Measurements from ENCODE around the gene ENPP1. TPM values are rescaled to one million over a fixed set of nuclear protein-coding genes. Genes with fewer than 3 reads are reported as not detected.

ENPP1 gene
- total RNA-seq, 1 experiment from 2014 or later = 4.1 TPM

DNA sequence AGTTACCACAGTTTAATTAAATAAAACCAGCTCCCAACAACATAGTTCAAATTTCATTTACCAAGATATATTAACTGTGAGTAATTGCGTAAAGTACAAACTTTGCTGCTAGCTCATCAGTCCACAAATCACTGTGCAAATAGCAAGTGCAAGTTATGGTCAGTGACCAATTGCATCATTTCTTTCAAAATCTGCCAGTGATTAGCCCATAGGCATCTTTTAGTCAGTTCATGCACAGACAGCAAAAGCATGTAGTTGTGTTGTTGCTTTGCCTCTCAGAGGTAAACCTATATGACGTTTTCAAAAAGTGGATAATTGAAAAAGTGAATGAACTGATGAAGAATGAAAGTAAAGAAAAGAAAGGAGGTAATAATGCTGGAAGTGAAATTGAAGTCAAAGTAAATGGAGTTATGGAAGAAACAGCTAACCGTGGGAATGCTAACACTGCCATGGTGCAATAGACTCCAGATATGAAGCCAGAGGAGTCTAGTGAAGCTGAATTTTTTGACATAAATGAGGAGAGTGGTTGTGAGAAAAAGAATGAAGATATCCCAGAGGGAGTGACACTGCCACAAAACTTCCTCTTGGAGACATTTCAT, 36.5 kb downstream of the ENPP1 start:
- H3F3A ChIP-seq (ENCODE audit: insufficient read depth, low read depth) = 0 out of 2 replicates have a peak, but pooled peaks cover 7% of the 10 kb centered on the region
- no peak for TF ChIP-seq EZH2 (IDR thresholded peaks at IDR 0.05; ENCODE audit: low read depth)
- TF ChIP-seq, protein P1, sequence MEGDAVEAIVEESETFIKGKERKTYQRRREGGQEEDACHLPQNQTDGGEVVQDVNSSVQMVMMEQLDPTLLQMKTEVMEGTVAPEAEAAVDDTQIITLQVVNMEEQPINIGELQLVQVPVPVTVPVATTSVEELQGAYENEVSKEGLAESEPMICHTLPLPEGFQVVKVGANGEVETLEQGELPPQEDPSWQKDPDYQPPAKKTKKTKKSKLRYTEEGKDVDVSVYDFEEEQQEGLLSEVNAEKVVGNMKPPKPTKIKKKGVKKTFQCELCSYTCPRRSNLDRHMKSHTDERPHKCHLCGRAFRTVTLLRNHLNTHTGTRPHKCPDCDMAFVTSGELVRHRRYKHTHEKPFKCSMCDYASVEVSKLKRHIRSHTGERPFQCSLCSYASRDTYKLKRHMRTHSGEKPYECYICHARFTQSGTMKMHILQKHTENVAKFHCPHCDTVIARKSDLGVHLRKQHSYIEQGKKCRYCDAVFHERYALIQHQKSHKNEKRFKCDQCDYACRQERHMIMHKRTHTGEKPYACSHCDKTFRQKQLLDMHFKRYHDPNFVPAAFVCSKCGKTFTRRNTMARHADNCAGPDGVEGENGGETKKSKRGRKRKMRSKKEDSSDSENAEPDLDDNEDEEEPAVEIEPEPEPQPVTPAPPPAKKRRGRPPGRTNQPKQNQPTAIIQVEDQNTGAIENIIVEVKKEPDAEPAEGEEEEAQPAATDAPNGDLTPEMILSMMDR (conservative IDR thresholded peaks at IDR 0.05) = no peak
- CTCF ChIA-PET = no interaction called here
- H3K9me3 ChIP-seq (ENCODE audit: insufficient read depth, low read depth) = no peaks in the 10 kb centered on the region
- peaks cover 12% of the 10 kb centered on the region for H3K4me1 ChIP-seq (replicated peaks; ENCODE audit: insufficient read depth)
- no peaks in the 10 kb centered on the region for H3K79me2 ChIP-seq (ENCODE audit: low read depth)
- peak overlapping the region; percentile 20; the same call in 1 of the 2 replicates for H3K27ac ChIP-seq
- no peak overlapping the region for H3K4me3 ChIP-seq
- DNase-seq = peak in 1 of 2 experiments; percentile 50
- BruUV-seq (replicated peaks) = no TSS peak
- no peaks in the 10 kb centered on the region for H3K36me3 ChIP-seq (ENCODE audit: low read depth)
- no peaks in the 10 kb centered on the region for H3K27me3 ChIP-seq (ENCODE audit: insufficient read depth, low read depth)
- no peaks in the 10 kb centered on the region for H4K20me1 ChIP-seq (ENCODE audit: insufficient read depth)
- intact Hi-C loops (cut with micrococcal nuclease; ENCODE audit: unreplicated experiment) = no loop called here
- POLR2A ChIA-PET (ENCODE audit: unreplicated experiment) = no interaction called here
- H3K4me2 ChIP-seq = peak overlapping the region; percentile 24; the same call in 1 of the 2 replicates
- no peaks in the 10 kb centered on the region for H3K9me2 ChIP-seq (ENCODE audit: insufficient read depth)
- H2AFZ ChIP-seq = peak overlapping the region; percentile 54

DNA sequence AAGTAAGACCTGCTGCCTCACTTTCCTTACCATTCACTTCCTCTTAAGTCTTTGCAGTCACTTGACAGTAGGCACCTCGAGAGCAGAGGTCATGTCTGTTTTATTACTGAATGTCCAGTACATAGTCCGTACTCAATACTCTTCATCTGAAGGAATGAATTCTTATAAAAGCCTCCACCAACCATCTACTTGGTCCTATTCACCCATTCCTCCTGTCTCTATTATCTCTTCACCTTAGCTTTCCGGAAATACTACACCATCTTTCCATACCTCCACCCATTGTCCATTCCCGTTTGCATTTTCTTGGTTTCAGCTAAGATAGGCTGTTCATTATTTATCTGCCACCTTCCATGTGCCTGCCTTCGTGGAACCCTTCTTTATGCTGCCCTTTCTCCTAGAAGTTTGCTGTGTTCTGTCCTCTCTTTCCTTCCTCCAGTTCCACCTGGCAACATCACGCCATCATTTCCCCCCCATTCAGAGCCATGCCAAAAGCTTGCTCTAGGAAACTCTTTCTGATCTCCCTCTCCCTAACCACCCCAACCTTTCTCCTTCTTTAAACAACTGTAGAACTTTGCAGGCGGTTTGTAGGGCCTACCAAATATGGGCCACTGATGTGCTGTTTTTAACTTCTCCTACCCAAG, 38.3 kb downstream of the ENPP1 start:
- Histone ChIP-seq H3K27ac (no peak overlapping the region), H3K27me3 (ENCODE audit: insufficient read depth, low read depth) (no peaks in the 10 kb centered on the region), H3K4me2 (no peak overlapping the region), H3F3A (ENCODE audit: insufficient read depth, low read depth) (0 out of 2 replicates have a peak, but pooled peaks cover 7% of the 10 kb centered on the region), H3K79me2 (ENCODE audit: low read depth) (no peaks in the 10 kb centered on the region), H3K9me3 (ENCODE audit: insufficient read depth, low read depth) (no peaks in the 10 kb centered on the region), H2AFZ (no peak overlapping the region; the same call in 1 of the 2 replicates), H3K4me1 (replicated peaks; ENCODE audit: insufficient read depth) (peaks cover 12% of the 10 kb centered on the region), H3K9me2 (ENCODE audit: insufficient read depth) (no peaks in the 10 kb centered on the region), H4K20me1 (ENCODE audit: insufficient read depth) (no peaks in the 10 kb centered on the region), H3K36me3 (ENCODE audit: low read depth) (no peaks in the 10 kb centered on the region), H3K4me3 (no peak overlapping the region)
- BruUV-seq (replicated peaks) = no TSS peak
- ChIA-PET POLR2A (ENCODE audit: unreplicated experiment) (no interaction called here), CTCF (no interaction called here)
- intact Hi-C loops (cut with micrococcal nuclease; ENCODE audit: unreplicated experiment) = no loop called here
- TF ChIP-seq, protein P1 (conservative IDR thresholded peaks at IDR 0.05) = no peak
- TF ChIP-seq EZH2 (IDR thresholded peaks at IDR 0.05; ENCODE audit: low read depth) = no peak
- no peak for DNase-seq

DNA sequence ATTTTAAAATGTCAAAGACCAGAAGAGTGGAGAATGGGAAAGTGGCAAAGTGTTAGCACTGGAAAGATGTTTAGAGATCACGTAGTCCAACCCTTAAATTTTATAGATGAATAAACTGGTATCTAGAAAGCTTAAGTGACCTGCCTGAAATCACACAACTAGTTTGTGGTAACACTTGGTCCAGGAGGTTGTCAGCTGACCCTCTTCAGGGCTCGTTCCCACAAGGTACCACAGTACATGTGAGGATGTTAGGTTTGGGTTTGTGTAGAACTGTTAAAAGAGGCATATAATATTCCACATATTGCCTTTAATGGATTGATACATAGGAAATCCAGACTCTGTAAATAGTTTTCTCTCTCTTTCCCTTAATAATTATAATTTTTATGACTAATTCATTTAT, 39.1 kb downstream of the ENPP1 start:
- Histone ChIP-seq H3K27me3 (ENCODE audit: insufficient read depth, low read depth) (no peaks in the 10 kb centered on the region), H3K4me2 (no peak overlapping the region), H3K79me2 (ENCODE audit: low read depth) (no peaks in the 10 kb centered on the region), H3F3A (ENCODE audit: insufficient read depth, low read depth) (0 out of 2 replicates have a peak, but pooled peaks cover 7% of the 10 kb centered on the region), H3K36me3 (ENCODE audit: low read depth) (no peaks in the 10 kb centered on the region), H3K4me3 (no peak overlapping the region), H2AFZ (no peak overlapping the region), H3K4me1 (replicated peaks; ENCODE audit: insufficient read depth) (peaks cover 12% of the 10 kb centered on the region), H3K9me3 (ENCODE audit: insufficient read depth, low read depth) (no peaks in the 10 kb centered on the region), H3K27ac (no peak overlapping the region), H4K20me1 (ENCODE audit: insufficient read depth) (no peaks in the 10 kb centered on the region), H3K9me2 (ENCODE audit: insufficient read depth) (no peaks in the 10 kb centered on the region)
- TF ChIP-seq EZH2 (IDR thresholded peaks at IDR 0.05; ENCODE audit: low read depth) = no peak
- CTCF ChIA-PET = no interaction called here
- POLR2A ChIA-PET (ENCODE audit: unreplicated experiment) = no interaction called here
- no peak for DNase-seq
- intact Hi-C loops (cut with micrococcal nuclease; ENCODE audit: unreplicated experiment) = no loop called here
- no TSS peak for BruUV-seq (replicated peaks)
